Neural progenitor cell (in vitro differentiated cells): ENCODE measurements around the gene SLC2A9.

Experiments
- CTCF ChIP-seq: fragments of 200-600 bp; sonication (generic); IDR thresholded peaks from 2 replicates; pipeline ENCODE4 v1.5.1; 2017; ENCODE audit warnings: antibody characterized with exemption, mild to moderate bottlenecking
- EZH2 ChIP-seq: fragments of 200-600 bp; sonication (generic); IDR thresholded peaks from 2 replicates; pipeline ENCODE4 v1.6.1; 2017; ENCODE audit warnings: antibody characterized with exemption, mild to moderate bottlenecking, moderate library complexity
- EZH2phosphoT487 ChIP-seq: fragments of 200-600 bp; sonication (generic); IDR thresholded peaks from 2 replicates; pipeline ENCODE4 v1.6.1; 2017; ENCODE audit warnings: antibody characterized with exemption

GRCh38 chr4:10026485-10026884, 5.2 kb upstream of the SLC2A9 start:
- TF ChIP-seq EZH2 (no peak), CTCF (no peak), EZH2phosphoT487 (no peak)
